ENCODE results near the gene ITCH.

Gene ITCH

DNA sequence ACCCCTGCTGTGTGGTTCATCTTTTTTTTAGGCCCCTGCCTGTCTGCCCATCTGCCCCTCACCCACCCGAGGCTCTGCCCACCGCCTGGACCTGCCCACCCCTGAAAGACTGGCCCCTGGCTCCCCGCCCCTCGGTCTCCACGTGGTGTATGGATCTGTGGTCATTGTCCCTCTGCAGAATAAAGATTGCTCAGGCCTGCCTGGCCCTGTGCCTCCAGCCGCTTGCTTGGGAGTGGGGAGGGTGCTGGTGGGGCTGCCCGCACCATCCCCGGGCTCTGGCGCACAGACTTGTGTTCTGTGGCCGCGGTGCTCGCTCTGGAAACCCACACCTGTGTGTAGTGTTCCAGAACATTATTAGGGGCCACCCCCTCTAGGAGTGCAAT lies 197.1 kb downstream of the ITCH start:
- no peak for DNase-seq

DNA sequence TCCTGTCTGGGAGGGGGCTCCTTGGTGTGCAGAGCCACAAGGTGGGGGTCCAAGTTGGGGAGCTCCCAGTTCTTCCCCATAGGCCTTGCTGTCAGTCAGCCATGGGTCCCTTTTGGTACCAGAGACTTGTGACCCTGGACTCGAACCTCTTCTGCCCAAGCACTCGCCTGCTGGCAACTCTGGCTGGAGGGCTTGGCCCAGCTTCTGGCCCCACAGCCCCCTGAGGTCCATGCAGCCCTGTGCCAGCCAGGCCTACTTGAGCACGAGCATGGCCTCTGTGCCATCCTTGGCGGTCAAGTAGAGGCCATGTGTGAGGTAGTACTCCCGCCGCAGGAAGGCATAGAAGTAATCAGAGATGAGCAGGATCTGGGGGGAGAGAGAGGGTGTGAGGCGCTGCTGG lies 197.5 kb downstream of the ITCH start:
- no peak for DNase-seq
